GM12874 (cell line): ENCODE results near the gene BARD1.

ENCODE experiments used
- CTCF ChIP-seq: IDR thresholded peaks from 2 replicates; pipeline ENCODE4 v1.5.1; 2011; ENCODE audit warnings: low read depth, mild to moderate bottlenecking, control low read depth, low read length, moderate library complexity; ENCODE audit not compliant: insufficient read depth

Gene BARD1

GRCh38 chr2:214699236-214699635 is 110.2 kb downstream of the BARD1 start:
- TF ChIP-seq CTCF = no peak

- no peak for TF ChIP-seq CTCF
These were observed 112.8 kb downstream of the BARD1 start for GRCh38 chr2:214696681-214697080.

- no peak for TF ChIP-seq CTCF
These were observed 113.7 kb downstream of the BARD1 start for GRCh38 chr2:214695789-214696188.

GRCh38 chr2:214679736-214680135 is 129.7 kb downstream of the BARD1 start:
- no peak for TF ChIP-seq CTCF

- TF ChIP-seq CTCF = no peak
These were observed 132.9 kb downstream of the BARD1 start for GRCh38 chr2:214676421-214677089.
